Mesenchymal stem cell (in vitro differentiated cells and primary cell): ENCODE results near the gene WWOX.

Experiments
- DNase-seq: peaks from one replicate; pipeline ENCODE4 v3.0.0-alpha.2; 2013
- H2AFZ ChIP-seq: one replicate; pipeline ENCODE4 v1.6.1; 2013; ENCODE audit warnings: low read depth, mild to moderate bottlenecking, control low read depth, inconsistent platforms, low read length, moderate library complexity
- H2AK5ac ChIP-seq: 2 replicates; pipeline ENCODE4 v1.6.1; 2013; ENCODE audit warnings: low read length, moderate library complexity, mild to moderate bottlenecking, inconsistent platforms; ENCODE audit not compliant: severe bottlenecking
- H2BK120ac ChIP-seq: one replicate; pipeline ENCODE4 v1.6.1; 2013; ENCODE audit warnings: low read depth, mild to moderate bottlenecking, inconsistent platforms, low read length, moderate library complexity
- H2BK12ac ChIP-seq, 2 experiments: one replicate each; pipeline ENCODE4 v1.6.1; 2013; ENCODE audit warnings: inconsistent platforms in 2 of 2, low read length in 2 of 2, mild to moderate bottlenecking in 2 of 2, moderate library complexity in 2 of 2, control low read depth in 1 of 2
- H2BK15ac ChIP-seq: one replicate; pipeline ENCODE4 v1.6.1; 2013; ENCODE audit warnings: mild to moderate bottlenecking, low read depth, inconsistent platforms; ENCODE audit not compliant: poor library complexity, severe bottlenecking
- H2BK5ac ChIP-seq: 2 replicates; pipeline ENCODE4 v1.6.1; 2013; ENCODE audit warnings: low read depth, mild to moderate bottlenecking, low read length, control low read depth, inconsistent platforms; ENCODE audit not compliant: poor library complexity, severe bottlenecking
- H3K14ac ChIP-seq, 2 experiments: one replicate each; pipeline ENCODE4 v1.6.1; 2013; ENCODE audit warnings: inconsistent platforms in 2 of 2, low read length in 2 of 2, control low read depth in 1 of 2, mild to moderate bottlenecking in 1 of 2, moderate library complexity in 1 of 2
- H3K18ac ChIP-seq, 2 experiments: one replicate each; pipeline ENCODE4 v1.6.1; 2013; ENCODE audit warnings: inconsistent platforms in 2 of 2, low read length in 2 of 2, control low read depth in 1 of 2, low read depth in 1 of 2, mild to moderate bottlenecking in 1 of 2
- H3K23ac ChIP-seq, 2 experiments: one replicate each; pipeline ENCODE4 v1.6.1; 2013; ENCODE audit warnings: inconsistent platforms in 2 of 2, low read length in 2 of 2, mild to moderate bottlenecking in 2 of 2, moderate library complexity in 2 of 2, control low read depth in 1 of 2
- H3K27ac ChIP-seq: 2 replicates; pipeline ENCODE4 v1.5.1; 2013; ENCODE audit warnings: mild to moderate bottlenecking, moderate library complexity, low read length, control low read depth, inconsistent platforms; ENCODE audit not compliant: poor library complexity, severe bottlenecking
- H3K27me3 ChIP-seq, 2 experiments: 2 replicates each; pipeline versions ENCODE4 v1.6.1 to v1.7.0; 2013; ENCODE audit warnings: low read length in 2 of 2, mild to moderate bottlenecking in 2 of 2, moderate library complexity in 2 of 2, control low read depth in 1 of 2, inconsistent platforms in 1 of 2; ENCODE audit not compliant: control insufficient read depth in 1 of 2, insufficient read depth in 1 of 2
- H3K36me3 ChIP-seq, 2 experiments: 2 replicates each; pipeline versions ENCODE4 v1.6.1 to v1.7.0; 2013; ENCODE audit warnings: low read length in 2 of 2, control low read depth in 1 of 2, inconsistent platforms in 1 of 2, low read depth in 1 of 2, mild to moderate bottlenecking in 1 of 2; ENCODE audit not compliant: insufficient read depth in 2 of 2, control insufficient read depth in 1 of 2
- H3K4ac ChIP-seq, 2 experiments: one replicate each; pipeline ENCODE4 v1.6.1; 2013; ENCODE audit warnings: inconsistent platforms in 2 of 2, low read length in 2 of 2, mild to moderate bottlenecking in 2 of 2, moderate library complexity in 2 of 2, control low read depth in 1 of 2, low read depth in 1 of 2
- H3K4me1 ChIP-seq: 2 replicates; pipeline ENCODE4 v1.6.1; 2013; ENCODE audit warnings: low read depth, low read length, control low read depth; ENCODE audit not compliant: control insufficient read depth, insufficient read depth
- H3K4me2 ChIP-seq: 2 replicates; pipeline ENCODE4 v1.6.1; 2013; ENCODE audit warnings: low read length, mild to moderate bottlenecking, inconsistent platforms; ENCODE audit not compliant: poor library complexity, severe bottlenecking
- H3K4me3 ChIP-seq, 2 experiments: 2 replicates each; pipeline versions ENCODE4 v1.5.1 to v1.7.0; 2013; ENCODE audit warnings: low read length in 2 of 2, mild to moderate bottlenecking in 2 of 2, control low read depth in 1 of 2, low read depth in 1 of 2; ENCODE audit not compliant: insufficient read depth in 1 of 2
- H3K79me1 ChIP-seq: replicated peaks from 2 replicates; pipeline ENCODE4 v1.6.1; 2013; ENCODE audit warnings: mild to moderate bottlenecking, control low read depth, low read length, inconsistent platforms; ENCODE audit not compliant: poor library complexity, severe bottlenecking
- H3K9ac ChIP-seq: 2 replicates; pipeline ENCODE4 v1.7.0; 2013; ENCODE audit warnings: mild to moderate bottlenecking, low read length, moderate library complexity
- H3K9me3 ChIP-seq: 2 replicates; pipeline ENCODE4 v1.7.0; 2013; ENCODE audit warnings: mild to moderate bottlenecking, low read length; ENCODE audit not compliant: control insufficient read depth
- H4K8ac ChIP-seq: one replicate; pipeline ENCODE4 v1.6.1; 2013; ENCODE audit warnings: inconsistent platforms, mild to moderate bottlenecking, low read length, moderate library complexity
- H4K91ac ChIP-seq: one replicate; pipeline ENCODE4 v1.6.1; 2013; ENCODE audit warnings: mild to moderate bottlenecking, low read length, inconsistent platforms
- WGBS: methylation state at CpG from one replicate; pipeline ENCODE4 v1.1.7; 2013; ENCODE audit warnings: mixed read lengths; 5-methylcytosine and 5-hydroxymethylcytosine counted together

WWOX gene

GRCh38 chr16:78485188-78485916 is 385.9 kb downstream of the WWOX start:
- no peak overlapping the region for H3K9ac ChIP-seq
- no peak overlapping the region for H2BK12ac ChIP-seq
- no peak overlapping the region for H4K8ac ChIP-seq
- no peak overlapping the region for H3K27ac ChIP-seq
- 86% methylated on average over 11 of the region's 15 CpGs for WGBS
- no peak overlapping the region for H2BK120ac ChIP-seq
- no peaks in the 10 kb centered on the region for H3K9me3 ChIP-seq
- H4K91ac ChIP-seq, result no peak overlapping the region
- H3K36me3 ChIP-seq, result no peaks in the 10 kb centered on the region
- no peaks in the 10 kb centered on the region for H3K4me1 ChIP-seq
- no peak overlapping the region for H3K23ac ChIP-seq
- no peak overlapping the region for H2BK5ac ChIP-seq
- H3K14ac ChIP-seq, result no peak overlapping the region
- no peaks in the 10 kb centered on the region for H3K27me3 ChIP-seq
- no peak for DNase-seq
- no peak overlapping the region for H2AFZ ChIP-seq
- H3K79me1 ChIP-seq, result no peaks in the 10 kb centered on the region
- H3K4me3 ChIP-seq, result no peak overlapping the region
- H3K4me2 ChIP-seq, result no peak overlapping the region
- H2BK15ac ChIP-seq, result no peak overlapping the region
- no peak overlapping the region for H3K18ac ChIP-seq
- no peak overlapping the region for H3K4ac ChIP-seq
- no peak overlapping the region for H2AK5ac ChIP-seq

GRCh38 chr16:78485917-78486257 is 386.4 kb downstream of the WWOX start:
- Histone ChIP-seq H3K4me1 (no peaks in the 10 kb centered on the region), H3K4ac (no peak overlapping the region), H4K91ac (no peak overlapping the region), H3K79me1 (no peaks in the 10 kb centered on the region), H3K18ac (no peak overlapping the region), H3K27me3 (no peaks in the 10 kb centered on the region), H2AK5ac (no peak overlapping the region), H3K9ac (no peak overlapping the region), H4K8ac (no peak overlapping the region), H2BK12ac (no peak overlapping the region), H2BK15ac (no peak overlapping the region), H3K23ac (no peak overlapping the region), H3K4me2 (no peak overlapping the region), H2BK5ac (no peak overlapping the region), H3K4me3 (no peak overlapping the region), H3K14ac (no peak overlapping the region), H2BK120ac (no peak overlapping the region), H3K27ac (no peak overlapping the region), H3K36me3 (no peaks in the 10 kb centered on the region), H2AFZ (no peak overlapping the region), H3K9me3 (no peaks in the 10 kb centered on the region)
- WGBS, result 97% methylated on average over 4 of the region's 4 CpGs
- no peak for DNase-seq

- 83% methylated on average over 3 of the region's 3 CpGs for WGBS
- Histone ChIP-seq H2BK5ac (no peak overlapping the region), H2AK5ac (no peak overlapping the region), H3K36me3 (no peaks in the 10 kb centered on the region), H2BK12ac (no peak overlapping the region), H3K18ac (no peak overlapping the region), H3K9me3 (no peaks in the 10 kb centered on the region), H2BK15ac (no peak overlapping the region), H4K91ac (no peak overlapping the region), H3K27me3 (no peaks in the 10 kb centered on the region), H3K4me2 (no peak overlapping the region), H3K4me1 (no peaks in the 10 kb centered on the region), H3K14ac (no peak overlapping the region), H4K8ac (no peak overlapping the region), H3K4me3 (no peak overlapping the region), H3K79me1 (no peaks in the 10 kb centered on the region), H3K9ac (no peak overlapping the region), H2AFZ (no peak overlapping the region), H3K23ac (no peak overlapping the region), H3K4ac (no peak overlapping the region), H3K27ac (no peak overlapping the region), H2BK120ac (no peak overlapping the region)
- no peak for DNase-seq
Measured at GRCh38 chr16:78487471-78487870, 388.0 kb downstream of the WWOX start.

- H2AFZ ChIP-seq, result no peak overlapping the region
- no peak overlapping the region for H2BK15ac ChIP-seq
- no peak overlapping the region for H3K4me3 ChIP-seq
- H3K4me2 ChIP-seq, result no peak overlapping the region
- DNase-seq, result no peak
- H3K27ac ChIP-seq, result no peak overlapping the region
- H3K9me3 ChIP-seq, result no peaks in the 10 kb centered on the region
- no peak overlapping the region for H2BK120ac ChIP-seq
- no peak overlapping the region for H2AK5ac ChIP-seq
- no peak overlapping the region for H2BK5ac ChIP-seq
- no peaks in the 10 kb centered on the region for H3K79me1 ChIP-seq
- no peak overlapping the region for H2BK12ac ChIP-seq
- no peaks in the 10 kb centered on the region for H3K36me3 ChIP-seq
- H3K23ac ChIP-seq, result no peak overlapping the region
- H3K4me1 ChIP-seq, result no peaks in the 10 kb centered on the region
- 38% methylated on average over 2 of the region's 3 CpGs for WGBS
- H3K27me3 ChIP-seq, result no peaks in the 10 kb centered on the region
- no peak overlapping the region for H4K8ac ChIP-seq
- H4K91ac ChIP-seq, result no peak overlapping the region
- no peak overlapping the region for H3K9ac ChIP-seq
- no peak overlapping the region for H3K18ac ChIP-seq
- H3K4ac ChIP-seq, result no peak overlapping the region
- H3K14ac ChIP-seq, result no peak overlapping the region
Measured at GRCh38 chr16:78489072-78489471, 389.6 kb downstream of the WWOX start.
